GM12891 (cell line): ENCODE results near the gene NPHS1.

ENCODE experiments used
- DNase-seq: peaks from one replicate; pipeline ENCODE4 v3.0.0; 2011; ENCODE audit warnings: low spot score; ENCODE audit not compliant: insufficient read length
- FAIRE-seq: peaks from 2 replicates; lab custom pipeline; 2011; peaks lifted over from hg19 to GRCh38; lab: Jason Lieb, UNC
- PAX5 ChIP-seq: IDR thresholded peaks from 2 replicates; pipeline ENCODE4 v1.6.1; 2011; ENCODE audit warnings: low read length, moderate library complexity, mild to moderate bottlenecking; ENCODE audit not compliant: insufficient read depth, severe bottlenecking
- POLR2A ChIP-seq: IDR thresholded peaks from 2 replicates; pipeline ENCODE4 v1.6.1; 2011; ENCODE audit warnings: low read depth, low read length, control low read depth
- POLR2AphosphoS5 ChIP-seq: IDR thresholded peaks from 2 replicates; pipeline ENCODE4 v1.6.1; 2011; ENCODE audit warnings: low read depth, low read length, control low read depth
- POU2F2 ChIP-seq: IDR thresholded peaks from 2 replicates; pipeline ENCODE4 v1.6.1; 2011; ENCODE audit warnings: low read depth, mild to moderate bottlenecking, control low read depth, low read length, moderate library complexity
- SPI1 ChIP-seq: IDR thresholded peaks from 2 replicates; pipeline ENCODE4 v1.6.1; 2011; ENCODE audit warnings: low read depth, low read length, control low read depth
- TAF1 ChIP-seq: IDR thresholded peaks from 2 replicates; pipeline ENCODE4 v1.6.1; 2011; ENCODE audit warnings: low read depth, low read length, control low read depth

NPHS1 gene

GRCh38 chr19:35889370-35890112 lies 37.2 kb upstream of the NPHS1 start:
- peak; percentile 1; the same call in 1 of the 2 replicates for TF ChIP-seq POLR2A
- TF ChIP-seq POLR2AphosphoS5, result no peak

GRCh38 chr19:35888398-35888797 lies 36.1 kb upstream of the NPHS1 start:
- no peak for FAIRE-seq
- TF ChIP-seq POU2F2 (no peak), POLR2A (no peak), SPI1 (no peak), POLR2AphosphoS5 (no peak), TAF1 (no peak), PAX5 (no peak)
- no peak for DNase-seq

More at GRCh38 chr19:35889370-35890112, 37.2 kb upstream of the NPHS1 start:
- FAIRE-seq (no peak), DNase-seq (no peak)

GRCh38 chr19:35887197-35887596 lies 34.9 kb upstream of the NPHS1 start:
- DNase-seq (no peak), FAIRE-seq (no peak)
- TF ChIP-seq POLR2AphosphoS5 (peak; percentile 67), PAX5 (no peak), SPI1 (no peak), TAF1 (no peak), POU2F2 (peak; percentile 42; the same call in 1 of the 2 replicates), POLR2A (peak; percentile 56; the same call in 1 of the 2 replicates)

GRCh38 chr19:35885904-35886303 lies 33.6 kb upstream of the NPHS1 start:
- FAIRE-seq (no peak), DNase-seq (no peak)
- TF ChIP-seq PAX5, result no peak
- no peak; the same call in 1 of the 2 replicates for TF ChIP-seq POLR2AphosphoS5
- no peak for TF ChIP-seq TAF1
- TF ChIP-seq POLR2A, result no peak
- TF ChIP-seq POU2F2, result no peak
- no peak for TF ChIP-seq SPI1

DNA sequence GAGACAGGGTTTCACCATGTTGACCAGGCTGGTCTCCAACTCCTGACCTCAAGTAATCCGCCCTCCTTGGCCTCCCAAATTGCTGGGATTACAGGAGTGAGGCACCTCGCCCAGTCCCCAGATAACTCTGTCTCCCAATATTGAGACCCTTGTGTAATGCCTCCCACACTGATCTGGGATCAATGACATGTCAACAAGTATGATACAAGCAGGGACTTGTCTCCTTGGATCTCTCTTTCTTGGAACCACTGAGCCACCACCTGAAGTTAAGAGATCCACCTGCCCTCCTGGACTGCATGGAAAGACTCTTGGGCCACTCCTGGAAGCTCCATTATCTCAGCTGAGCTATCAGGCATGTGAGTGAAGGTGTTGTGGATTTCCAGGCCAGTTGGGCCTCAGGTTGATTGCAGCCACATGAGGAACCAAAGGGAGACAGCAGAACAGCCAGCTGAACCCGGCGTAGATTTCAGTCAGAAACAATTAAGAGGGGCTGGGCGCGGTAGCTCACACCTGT lies 33.0 kb upstream of the NPHS1 start:
- peak; percentile 61; the same call in 1 of the 2 replicates for TF ChIP-seq POLR2AphosphoS5
- TF ChIP-seq POLR2A, result peak; percentile 72
- TF ChIP-seq SPI1, result no peak
- DNase-seq (no peak), FAIRE-seq (no peak)

- DNase-seq (no peak), FAIRE-seq (peak; percentile 35)
- TF ChIP-seq POU2F2 (no peak), SPI1 (no peak), TAF1 (no peak), POLR2AphosphoS5 (peak; percentile 61), PAX5 (no peak), POLR2A (peak; percentile 37; the same call in 1 of the 2 replicates)
These were observed 31.6 kb upstream of the NPHS1 start for GRCh38 chr19:35883882-35884281.

DNA sequence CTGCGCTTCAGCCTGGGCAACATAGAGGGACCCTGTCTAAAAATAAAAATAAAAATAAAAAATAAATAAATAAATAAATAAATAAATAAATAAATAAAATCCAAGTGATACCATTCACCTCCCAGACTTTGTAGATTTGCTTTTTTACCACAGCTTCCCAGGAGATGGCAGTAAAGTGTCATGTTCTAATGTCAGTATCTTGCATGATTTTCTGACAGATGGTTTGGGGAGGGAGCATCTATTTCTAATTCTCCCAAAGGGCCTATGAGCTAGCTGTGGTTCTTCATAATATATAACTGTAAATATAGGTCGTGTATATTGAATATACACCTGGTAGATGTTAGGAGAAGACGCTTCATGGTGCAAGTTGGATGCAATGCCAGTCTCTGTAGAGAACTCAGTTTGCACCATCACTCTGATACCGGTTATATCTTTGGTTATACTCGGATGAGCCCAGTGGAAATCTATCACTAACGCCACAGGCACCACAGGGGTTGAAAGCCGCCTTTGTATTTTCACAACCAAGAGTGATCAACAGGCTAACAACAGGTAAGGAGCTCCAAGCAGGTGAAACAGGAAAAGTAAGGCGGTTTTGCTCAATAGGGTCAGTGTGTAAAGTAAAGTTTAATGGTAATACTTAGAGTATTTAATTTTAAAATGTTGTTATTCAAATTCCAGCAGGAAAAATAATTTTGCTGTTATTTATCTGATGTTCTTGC lies 30.0 kb upstream of the NPHS1 start:
- FAIRE-seq (peak; percentile 26), DNase-seq (no peak)
- no peak for TF ChIP-seq TAF1
- TF ChIP-seq POU2F2, result no peak
- TF ChIP-seq PAX5, result no peak
- no peak for TF ChIP-seq POLR2A
- TF ChIP-seq POLR2AphosphoS5, result no peak
- TF ChIP-seq SPI1, result no peak

DNA sequence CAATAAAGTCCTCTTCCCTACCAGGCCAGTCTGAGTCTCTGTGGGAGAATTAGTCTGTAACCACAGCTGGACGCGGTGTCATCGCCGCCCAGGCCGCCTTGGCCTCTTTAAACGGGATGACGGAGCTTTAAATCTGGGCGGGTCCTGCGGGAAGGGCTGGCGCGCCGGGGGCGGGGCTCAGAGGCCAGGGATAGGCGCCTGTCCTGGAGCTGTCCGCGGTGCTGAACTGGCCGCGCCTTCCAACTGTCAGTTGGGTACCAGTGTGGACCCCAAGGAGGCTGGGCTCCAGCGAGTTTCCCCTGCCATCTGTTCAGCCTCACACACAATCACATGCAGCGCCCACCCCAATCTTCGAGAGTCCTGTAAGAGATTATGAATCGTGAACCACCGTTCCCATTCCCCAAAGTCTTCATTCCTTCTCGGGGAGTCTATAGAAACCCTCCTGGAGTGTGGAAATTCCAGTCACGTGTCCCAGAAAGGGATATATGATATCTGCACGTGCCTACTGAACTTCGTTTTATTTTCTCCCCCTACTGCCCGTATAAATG lies 27.5 kb upstream of the NPHS1 start:
- DNase-seq (peak; percentile 72), FAIRE-seq (peak; percentile 56)
- no peak for TF ChIP-seq POLR2A
- TF ChIP-seq SPI1, result no peak

- DNase-seq (no peak), FAIRE-seq (no peak)
- TF ChIP-seq PAX5, result no peak
- TF ChIP-seq POLR2A, result no peak
- TF ChIP-seq POU2F2, result no peak
- no peak for TF ChIP-seq POLR2AphosphoS5
- no peak for TF ChIP-seq TAF1
- no peak for TF ChIP-seq SPI1
These were observed 26.8 kb upstream of the NPHS1 start for GRCh38 chr19:35879068-35879467.
